ENCODE data around the gene SPARC. TPM values are rescaled to one million over a fixed set of nuclear protein-coding genes. Genes with fewer than 3 reads are reported as not detected.

SPARC gene
- total RNA-seq, 6 experiments from 2014 or later: 62.2 to 277 (median 109) TPM

DNA sequence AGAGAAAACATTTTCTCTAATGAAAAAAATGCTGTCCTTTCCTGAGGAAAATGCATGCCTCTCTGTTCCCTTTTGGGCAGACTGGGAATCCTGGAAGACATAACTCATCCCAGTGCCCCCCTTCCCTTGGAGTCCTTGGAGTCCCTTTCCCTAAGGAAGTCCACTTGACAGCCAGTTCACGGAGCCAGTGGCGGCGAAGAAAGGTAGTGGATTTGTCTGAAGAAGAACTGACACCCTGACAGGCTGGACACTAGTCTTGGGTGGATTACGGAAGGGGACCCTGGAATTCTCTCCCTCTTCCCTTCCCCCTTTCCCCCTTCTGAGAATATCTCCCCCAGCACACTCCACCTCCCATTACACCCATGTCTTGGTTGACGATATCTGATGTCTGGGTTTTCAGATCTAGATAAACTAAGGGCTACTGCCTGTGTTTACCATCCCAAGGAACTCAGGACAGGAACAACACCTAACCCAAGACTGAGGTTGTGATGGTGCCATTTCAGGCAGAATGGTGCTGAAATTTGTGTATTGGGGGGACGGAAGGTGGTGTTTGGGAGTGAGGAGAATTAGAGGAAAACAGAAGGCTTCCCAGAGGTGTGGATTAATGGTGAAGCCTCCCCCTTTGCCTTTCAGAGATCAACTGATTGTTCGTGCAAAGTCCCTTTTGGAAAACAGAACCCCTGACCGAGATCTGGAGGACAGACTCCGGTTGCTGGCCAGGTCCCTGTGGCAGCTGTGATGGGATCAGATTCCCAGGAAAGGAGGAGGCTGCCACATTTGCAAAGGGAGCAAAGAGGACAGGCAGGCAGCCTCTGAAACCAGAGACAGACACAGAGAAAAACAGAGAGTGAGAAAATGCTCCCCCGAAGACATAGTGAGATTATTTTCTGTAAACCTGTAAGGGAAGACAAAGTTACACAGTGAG, 704 bp downstream of the SPARC start:
- Histone ChIP-seq H3K36me3 (no peaks in the 10 kb centered on the region), H3K27ac (peak overlapping the region; percentile 59 to 85 (median 73)), H3K4me1 (no peaks in the 10 kb centered on the region), H3K4me3 (peak overlapping the region; percentile 36 to 46 (median 37)), H3K27me3 (no peaks in the 10 kb centered on the region), H3K9me3 (no peaks in the 10 kb centered on the region)
- DNase-seq (no peak), ATAC-seq (no peak)
- WGBS (ENCODE audit: insufficient coverage, low coverage, low lambda C conversion rate, missing lambda C conversion rate): 35% methylated on average over 4 of the region's 10 CpGs
- intact Hi-C loops (cut with DNase I): no loop called here
- no peak for TF ChIP-seq POLR2A (IDR thresholded peaks at IDR 0.05)
- TF ChIP-seq, protein P1, sequence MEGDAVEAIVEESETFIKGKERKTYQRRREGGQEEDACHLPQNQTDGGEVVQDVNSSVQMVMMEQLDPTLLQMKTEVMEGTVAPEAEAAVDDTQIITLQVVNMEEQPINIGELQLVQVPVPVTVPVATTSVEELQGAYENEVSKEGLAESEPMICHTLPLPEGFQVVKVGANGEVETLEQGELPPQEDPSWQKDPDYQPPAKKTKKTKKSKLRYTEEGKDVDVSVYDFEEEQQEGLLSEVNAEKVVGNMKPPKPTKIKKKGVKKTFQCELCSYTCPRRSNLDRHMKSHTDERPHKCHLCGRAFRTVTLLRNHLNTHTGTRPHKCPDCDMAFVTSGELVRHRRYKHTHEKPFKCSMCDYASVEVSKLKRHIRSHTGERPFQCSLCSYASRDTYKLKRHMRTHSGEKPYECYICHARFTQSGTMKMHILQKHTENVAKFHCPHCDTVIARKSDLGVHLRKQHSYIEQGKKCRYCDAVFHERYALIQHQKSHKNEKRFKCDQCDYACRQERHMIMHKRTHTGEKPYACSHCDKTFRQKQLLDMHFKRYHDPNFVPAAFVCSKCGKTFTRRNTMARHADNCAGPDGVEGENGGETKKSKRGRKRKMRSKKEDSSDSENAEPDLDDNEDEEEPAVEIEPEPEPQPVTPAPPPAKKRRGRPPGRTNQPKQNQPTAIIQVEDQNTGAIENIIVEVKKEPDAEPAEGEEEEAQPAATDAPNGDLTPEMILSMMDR (IDR thresholded peaks at IDR 0.05): no peak

DNA sequence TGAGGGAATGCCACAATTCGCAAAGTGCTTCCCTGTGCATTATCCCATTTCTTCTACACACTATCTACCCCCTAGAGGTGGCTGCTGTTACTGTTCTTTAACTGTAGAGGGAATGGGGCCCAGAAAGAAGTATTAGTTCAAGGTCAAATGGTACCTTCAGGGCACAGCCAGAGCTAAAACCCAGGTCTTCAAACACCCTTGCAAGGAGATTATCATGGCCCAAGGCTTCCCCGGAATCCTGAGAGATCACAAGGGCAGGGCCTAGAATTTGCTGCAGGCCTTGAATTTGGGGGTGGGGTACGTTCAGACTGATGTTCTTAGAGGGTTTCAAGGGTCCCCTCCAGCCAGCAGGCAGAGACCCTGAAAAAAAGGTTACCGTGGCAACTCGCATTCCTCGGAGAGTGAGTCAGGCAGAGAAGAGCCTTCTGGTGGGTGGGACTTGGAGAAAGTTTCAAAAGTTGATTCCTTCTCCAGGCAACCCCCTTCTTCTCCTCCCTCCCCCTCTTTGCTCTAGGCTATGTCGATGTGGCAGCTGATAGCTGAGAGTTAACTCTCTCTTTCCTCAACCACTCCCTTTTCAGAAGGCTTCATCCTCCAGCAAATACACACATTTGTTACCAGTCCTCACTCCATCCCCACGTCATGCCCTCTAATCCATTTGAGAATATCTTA, 1.9 kb downstream of the SPARC start:
- DNase-seq (no peak), ATAC-seq (peak; percentile 47 to 64 (median 58))
- Histone ChIP-seq H3K27me3 (no peaks in the 10 kb centered on the region), H3K4me1 (no peaks in the 10 kb centered on the region), H3K36me3 (no peaks in the 10 kb centered on the region), H3K4me3 (peak overlapping the region; percentile 21 to 46 (median 32)), H3K27ac (peak overlapping the region; percentile 59 to 85 (median 73)), H3K9me3 (no peaks in the 10 kb centered on the region)
- TF ChIP-seq, protein P1 (IDR thresholded peaks at IDR 0.05): no peak
- TF ChIP-seq POLR2A (IDR thresholded peaks at IDR 0.05): no peak
- intact Hi-C loops (cut with DNase I): no loop called here
- 30% methylated on average over 8 of the region's 8 CpGs for WGBS (ENCODE audit: insufficient coverage, low coverage, low lambda C conversion rate, missing lambda C conversion rate)

DNA sequence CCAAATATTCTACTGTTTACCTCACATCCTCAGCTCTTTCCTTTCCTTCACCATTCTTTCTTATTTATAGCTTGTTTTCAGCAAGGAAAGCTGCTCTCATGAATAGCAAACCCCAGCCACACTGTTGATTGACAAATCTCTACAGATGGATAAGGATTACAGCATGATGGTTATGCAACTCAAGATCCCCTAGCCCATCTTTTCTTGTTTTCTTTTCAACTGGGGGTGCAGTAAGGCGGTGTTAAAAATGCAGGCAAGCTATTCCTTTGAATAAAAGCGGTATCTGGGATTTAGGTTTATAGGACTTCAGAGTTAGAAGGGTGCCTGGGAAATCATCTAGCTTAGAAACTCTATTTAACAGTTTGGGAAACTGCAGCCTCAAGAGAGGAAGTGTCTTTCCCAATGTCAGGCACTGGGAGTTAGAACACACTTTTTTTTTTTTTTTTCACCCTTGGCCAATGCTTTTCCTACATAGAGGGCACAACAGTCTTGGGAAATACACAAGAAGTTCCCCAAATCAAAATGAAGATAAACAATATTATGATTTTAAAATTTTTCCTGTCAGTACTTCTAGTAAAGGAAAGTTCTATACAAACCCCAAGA, 2.6 kb downstream of the SPARC start:
- Histone ChIP-seq H3K27me3 (no peaks in the 10 kb centered on the region), H3K4me1 (no peaks in the 10 kb centered on the region), H3K27ac (peak overlapping the region; percentile 54 to 85 (median 57)), H3K36me3 (no peaks in the 10 kb centered on the region), H3K4me3 (peak overlapping the region in 2 of 3 donors; percentile 32 to 46), H3K9me3 (no peaks in the 10 kb centered on the region)
- ATAC-seq: no peak
- intact Hi-C loops (cut with DNase I): no loop called here
- TF ChIP-seq POLR2A (IDR thresholded peaks at IDR 0.05): no peak
- TF ChIP-seq, protein P1 (IDR thresholded peaks at IDR 0.05): no peak
- no peak for DNase-seq
- 59% methylated on average over 2 of the region's 2 CpGs for WGBS (ENCODE audit: insufficient coverage, low coverage, low lambda C conversion rate, missing lambda C conversion rate)

DNA sequence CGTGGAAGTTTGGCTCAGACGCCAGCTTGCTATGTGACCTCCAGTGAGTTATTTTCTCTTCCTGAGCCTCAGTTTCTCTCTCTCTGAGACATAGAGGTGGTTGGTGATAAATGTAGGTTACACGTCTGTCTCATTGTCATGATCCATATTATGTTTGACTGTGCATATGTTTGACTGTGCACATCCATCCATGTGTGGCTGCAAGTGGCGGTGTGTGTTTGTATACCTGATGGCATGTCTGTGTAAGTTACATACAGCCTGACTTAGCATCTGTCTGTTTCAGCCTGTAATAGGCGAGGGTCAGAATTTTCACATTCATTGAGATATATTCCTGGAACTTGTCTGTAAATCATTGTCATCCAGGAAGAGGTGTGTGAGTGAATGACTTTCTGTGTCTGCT, 3.3 kb downstream of the SPARC start:
- no peak for ATAC-seq
- Histone ChIP-seq H3K4me3 (no peak overlapping the region), H3K4me1 (no peaks in the 10 kb centered on the region), H3K9me3 (no peaks in the 10 kb centered on the region), H3K27me3 (no peaks in the 10 kb centered on the region), H3K27ac (no peak overlapping the region), H3K36me3 (no peaks in the 10 kb centered on the region)
- DNase-seq: no peak
- TF ChIP-seq, protein P1 (IDR thresholded peaks at IDR 0.05): no peak
- no peak for TF ChIP-seq POLR2A (IDR thresholded peaks at IDR 0.05)
- 61% methylated on average over 5 of the region's 5 CpGs for WGBS (ENCODE audit: insufficient coverage, low coverage, low lambda C conversion rate, missing lambda C conversion rate)
- intact Hi-C loops (cut with DNase I): no loop called here
